ENCODE results near the gene ZNF230. TPM values are rescaled to one million over a fixed set of nuclear protein-coding genes. Genes with fewer than 3 reads are reported as not detected.
A peak's percentile ranks its signal among the peaks of the same experiment; 100 is the strongest.

The ZNF230 gene
- 1 to 10 TPM; 3.6 to 3.9 TPM for total RNA-seq
- long read RNA-seq, donor 1, result 0 reads
- long read RNA-seq, donor 2, full-length matches to known transcripts, result 8 of 10 reads
- long read RNA-seq, donor 2, partial matches to known transcripts, result 0 of 10 reads
- long read RNA-seq, donor 2, other reads (novel, unspliced or antisense), result 2 of 10 reads

- DNase-seq (ENCODE audit: low spot score), result peak; percentile 96
- intact Hi-C loops (cut with DNase I), result no loop called here
These were observed at the start of gene ZNF230 for GRCh38 chr19:44002566-44003460. Gene ZNF230 (plus strand): TSS chr19:44002957. CDS start chr19:44007079, 4,122 bp downstream.

DNA sequence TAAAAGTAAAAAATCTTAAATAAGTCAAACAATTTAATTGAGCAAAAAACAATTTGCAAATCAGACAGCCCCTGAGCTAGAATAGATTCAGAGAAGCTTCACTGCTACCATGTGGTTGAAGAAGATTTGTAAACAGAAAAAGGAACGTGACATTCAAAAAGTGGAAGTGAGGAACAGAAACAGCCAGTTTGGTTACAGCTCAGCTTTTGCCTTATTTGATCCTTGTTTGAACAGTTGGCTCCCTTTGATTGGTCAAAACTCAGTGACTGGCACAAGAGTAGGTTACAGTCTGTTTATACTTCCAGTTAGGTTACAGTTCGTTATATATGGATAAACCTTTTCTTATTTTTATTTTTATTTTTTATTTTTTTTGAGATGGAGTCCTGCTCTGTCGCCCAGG, 45.9 kb upstream of the ZNF230 start:
- no peak for DNase-seq (ENCODE audit: low spot score)
- intact Hi-C loops (cut with DNase I), result no loop called here

GRCh38 chr19:43957891-43958290, 44.9 kb upstream of the ZNF230 start:
- DNase-seq (ENCODE audit: low spot score), result no peak
- intact Hi-C loops (cut with DNase I), result no loop called here

- intact Hi-C loops (cut with DNase I), result no loop called here
- no peak for DNase-seq (ENCODE audit: low spot score)
These were observed 42.3 kb upstream of the ZNF230 start for GRCh38 chr19:43960411-43960810.

DNA sequence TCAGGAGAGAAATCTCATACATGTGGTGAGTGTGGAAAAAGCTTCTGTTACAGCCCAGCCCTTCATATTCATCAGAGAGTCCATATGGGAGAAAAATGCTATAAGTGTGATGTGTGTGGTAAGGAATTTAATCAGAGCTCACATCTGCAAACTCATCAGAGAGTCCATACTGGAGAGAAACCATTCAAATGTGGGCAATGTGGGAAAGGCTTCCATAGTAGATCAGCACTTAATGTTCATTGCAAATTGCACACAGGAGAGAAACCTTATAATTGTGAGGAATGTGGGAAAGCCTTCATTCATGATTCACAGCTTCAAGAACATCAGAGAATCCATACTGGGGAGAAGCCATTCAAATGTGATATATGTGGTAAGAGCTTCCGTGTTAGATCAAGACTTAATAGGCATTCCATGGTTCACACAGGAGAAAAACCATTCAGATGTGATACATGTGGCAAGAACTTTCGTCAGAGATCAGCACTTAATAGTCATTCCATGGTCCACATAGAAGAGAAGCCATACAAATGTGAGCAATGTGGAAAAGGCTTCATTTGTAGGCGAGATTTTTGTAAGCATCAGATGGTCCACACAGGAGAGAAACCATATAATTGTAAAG, 36.6 kb upstream of the ZNF230 start:
- intact Hi-C loops (cut with DNase I), result no loop called here
- DNase-seq (ENCODE audit: low spot score), result no peak

- DNase-seq (ENCODE audit: low spot score), result no peak
- intact Hi-C loops (cut with DNase I), result no loop called here
These were observed 26.0 kb upstream of the ZNF230 start for GRCh38 chr19:43976732-43977131.

DNA sequence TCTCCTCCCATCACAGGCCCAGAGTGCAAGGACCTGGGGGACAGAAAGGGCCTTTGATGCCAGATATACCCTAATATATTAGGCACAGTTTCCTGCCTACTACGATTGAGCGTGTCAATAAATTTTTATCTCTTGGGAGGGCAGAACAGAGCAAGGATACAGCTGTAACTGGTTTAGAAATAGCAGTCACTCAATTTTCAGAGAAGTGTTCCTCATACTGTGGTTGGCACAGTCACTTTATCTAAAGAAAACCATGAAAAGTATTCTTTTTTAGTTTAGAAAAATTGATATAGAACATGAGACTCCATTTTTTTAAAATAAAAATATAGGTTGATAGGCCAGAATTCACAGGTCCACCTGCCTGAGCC, 19.2 kb upstream of the ZNF230 start:
- DNase-seq (ENCODE audit: low spot score), result no peak
- intact Hi-C loops (cut with DNase I), result no loop called here

GRCh38 chr19:43983912-43984686, 18.7 kb upstream of the ZNF230 start, which contains the start of gene ZNF155:
Gene ZNF155 (plus strand): TSS chr19:43984188. CDS start chr19:43988544, 4,356 bp downstream.
- intact Hi-C loops (cut with DNase I), result no loop called here
- DNase-seq (ENCODE audit: low spot score), result peak; percentile 94

DNA sequence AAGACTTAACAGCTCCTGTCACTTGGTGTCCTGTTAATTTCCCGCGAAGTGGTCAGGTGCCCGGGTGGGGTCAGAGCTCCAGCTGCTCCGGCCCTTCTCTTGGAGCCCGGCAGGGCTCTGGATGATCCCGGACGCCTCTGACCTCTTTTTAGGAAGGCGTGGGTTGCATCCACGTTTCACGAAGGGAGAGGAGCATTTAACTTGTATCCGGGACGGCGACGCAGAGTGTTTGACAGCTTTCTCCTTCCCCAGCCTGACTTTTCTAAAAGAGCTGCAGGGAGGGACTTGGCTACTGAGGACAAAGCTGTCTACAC, 18.1 kb upstream of the ZNF230 start:
- no peak for DNase-seq (ENCODE audit: low spot score)
- intact Hi-C loops (cut with DNase I), result no loop called here

DNA sequence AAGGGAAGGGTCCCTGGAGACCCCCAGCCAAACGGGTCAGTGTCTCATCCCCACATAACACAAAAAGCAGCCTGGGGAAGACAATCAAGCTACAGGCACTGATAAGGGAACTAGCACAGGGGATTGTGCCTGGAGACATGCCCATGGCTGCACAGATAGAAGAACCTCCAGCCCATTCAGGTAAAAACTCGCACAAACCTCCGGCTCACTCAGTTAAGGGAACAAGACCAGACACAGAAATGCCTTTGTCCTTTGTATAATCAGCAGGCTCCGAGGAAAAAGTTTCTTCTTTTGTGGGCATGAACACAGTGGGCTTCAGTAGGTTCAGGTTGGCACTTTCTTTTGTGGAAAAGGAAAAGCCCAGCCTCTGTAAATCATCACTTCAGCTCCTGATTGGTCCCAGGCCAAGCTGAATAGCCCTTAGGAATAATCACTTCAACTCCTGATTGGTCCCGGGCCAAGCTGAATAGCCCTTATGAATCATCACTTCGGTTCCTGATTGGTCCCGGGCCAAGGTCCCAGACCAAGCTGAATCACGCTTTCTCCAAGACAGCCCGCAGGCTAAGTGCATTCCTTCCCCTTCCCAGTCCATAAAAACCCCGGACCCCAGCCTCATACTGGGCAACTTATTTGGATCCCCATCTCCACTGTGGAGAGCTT, 5.0 kb upstream of the ZNF230 start:
- no peak for DNase-seq (ENCODE audit: low spot score)
- intact Hi-C loops (cut with DNase I), result no loop called here

DNA sequence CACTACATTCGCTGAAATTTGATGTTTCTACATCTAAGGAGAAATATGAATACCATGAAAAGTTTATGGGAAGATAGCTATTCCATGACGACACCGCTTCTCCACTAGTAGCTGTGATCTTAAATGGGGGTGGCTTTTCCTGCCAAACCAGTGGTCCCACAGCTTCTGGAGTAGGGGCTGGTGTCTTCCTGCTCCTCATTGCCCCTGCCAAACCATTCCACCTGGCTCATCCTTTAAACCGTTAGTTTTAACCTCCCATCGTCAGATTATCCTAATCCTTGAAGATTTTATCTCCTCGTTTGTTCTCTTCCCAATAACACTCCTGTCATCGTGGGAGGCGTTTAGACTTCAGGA, 568 bp upstream of the ZNF230 start:
- intact Hi-C loops (cut with DNase I), result no loop called here
- DNase-seq (ENCODE audit: low spot score), result no peak

GRCh38 chr19:44003461-44004009, 778 bp downstream of the ZNF230 start:
- no peak for DNase-seq (ENCODE audit: low spot score)
- intact Hi-C loops (cut with DNase I), result no loop called here

DNA sequence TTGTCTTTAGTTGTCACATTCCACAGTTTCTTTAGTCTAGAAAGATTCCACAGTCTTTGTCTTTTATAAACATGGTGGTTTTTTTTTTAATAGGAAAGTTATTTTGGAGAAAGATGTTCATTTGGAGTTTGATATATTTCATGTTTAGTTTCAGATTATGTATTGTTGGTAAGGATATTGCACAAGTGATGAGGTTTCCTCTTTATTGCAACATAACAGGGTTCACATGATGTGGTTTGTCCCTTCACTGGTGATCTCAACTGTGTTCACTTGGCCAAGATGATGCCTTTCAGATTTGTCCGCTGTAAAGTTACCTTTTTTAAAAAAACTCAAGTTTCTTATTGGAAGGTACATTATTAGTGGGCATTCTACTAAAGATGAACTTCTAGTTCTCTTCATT, 3.2 kb downstream of the ZNF230 start:
- intact Hi-C loops (cut with DNase I), result no loop called here

DNA sequence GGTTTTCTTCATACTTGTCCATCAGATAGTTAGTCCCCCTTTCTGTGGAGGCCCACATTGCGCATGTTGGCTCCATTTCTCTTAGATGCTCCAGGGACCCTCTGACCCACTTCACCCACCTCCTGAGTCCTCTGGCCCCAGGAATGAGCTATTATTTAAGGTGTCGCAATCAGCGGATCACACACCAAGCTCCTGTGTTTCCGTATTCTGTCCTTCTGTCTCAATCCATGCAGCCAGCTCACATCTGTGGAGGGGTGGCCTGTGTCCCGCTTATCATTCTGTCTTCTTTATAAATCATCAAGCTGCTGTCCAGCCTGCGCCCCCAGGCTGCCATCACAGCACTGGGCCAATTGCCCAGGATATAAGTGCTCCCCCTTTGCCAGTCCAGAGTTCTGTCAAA, 4.7 kb downstream of the ZNF230 start:
- intact Hi-C loops (cut with DNase I), result no loop called here
- no peak for DNase-seq (ENCODE audit: low spot score)

More for the DNA sequence above, 3.2 kb downstream of the ZNF230 start:
- DNase-seq (ENCODE audit: low spot score), result no peak

DNA sequence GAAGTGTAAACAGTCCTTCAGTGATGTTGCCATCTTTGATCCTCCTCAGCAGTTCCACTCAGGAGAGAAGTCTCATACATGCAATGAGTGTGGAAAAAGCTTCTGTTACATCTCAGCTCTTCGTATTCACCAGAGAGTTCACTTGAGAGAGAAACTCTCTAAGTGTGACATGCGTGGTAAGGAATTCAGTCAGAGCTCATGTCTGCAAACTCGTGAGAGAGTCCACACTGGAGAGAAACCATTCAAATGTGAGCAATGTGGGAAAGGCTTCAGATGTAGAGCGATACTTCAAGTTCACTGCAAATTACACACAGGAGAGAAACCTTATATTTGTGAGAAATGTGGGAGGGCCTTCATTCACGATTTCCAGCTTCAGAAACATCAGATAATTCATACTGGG, 7.7 kb downstream of the ZNF230 start:
- intact Hi-C loops (cut with DNase I), result no loop called here
- no peak for DNase-seq (ENCODE audit: low spot score)

- DNase-seq (ENCODE audit: low spot score), result no peak
- intact Hi-C loops (cut with DNase I), result no loop called here
These were observed 16.7 kb downstream of the ZNF230 start for GRCh38 chr19:44019498-44019897.

- intact Hi-C loops (cut with DNase I), result loop anchor here in 1 of 2 donors (10.0 kb wide), 1 partner anchor 64 kb away; no protein-coding TSS in a partner anchor
- no peak for DNase-seq (ENCODE audit: low spot score)
These were observed 18.5 kb downstream of the ZNF230 start for GRCh38 chr19:44021221-44021620.

- no peak for DNase-seq (ENCODE audit: low spot score)
- intact Hi-C loops (cut with DNase I), result loop anchor here in 1 of 2 donors (10.0 kb wide), 1 partner anchor 60 kb away; no protein-coding TSS in a partner anchor
These were observed 22.1 kb downstream of the ZNF230 start for GRCh38 chr19:44024900-44025216.
